ENCODE measurements around the gene RRAGB.

RRAGB gene

GRCh38 chrX:55709735-55710134 lies 7.8 kb upstream of the RRAGB start:
- ChIA-PET CTCF (no interaction called here), POLR2A (no interaction called here)
- TF ChIP-seq CTCF (IDR thresholded peaks at IDR 0.05; ENCODE audit: control extremely low read depth, extremely low read depth, low read depth, missing control alignments) = no peak
- DNase-seq (ENCODE audit: extremely low spot score) = no peak

GRCh38 chrX:55710701-55711100 lies 6.8 kb upstream of the RRAGB start:
- DNase-seq (ENCODE audit: extremely low spot score) = no peak
- TF ChIP-seq CTCF (IDR thresholded peaks at IDR 0.05; ENCODE audit: control extremely low read depth, extremely low read depth, low read depth, missing control alignments) = no peak
- POLR2A ChIA-PET = no interaction called here
- CTCF ChIA-PET = no interaction called here

GRCh38 chrX:55713631-55714030 lies 3.9 kb upstream of the RRAGB start:
- CTCF ChIA-PET = no interaction called here
- no peak for DNase-seq (ENCODE audit: extremely low spot score)

GRCh38 chrX:55714161-55714560 lies 3.4 kb upstream of the RRAGB start:
- DNase-seq (ENCODE audit: extremely low spot score) = no peak
- ChIA-PET CTCF (no interaction called here), POLR2A (no interaction called here)
- no peak for TF ChIP-seq CTCF (IDR thresholded peaks at IDR 0.05; ENCODE audit: control extremely low read depth, extremely low read depth, low read depth, missing control alignments)

More at GRCh38 chrX:55713631-55714030, 3.9 kb upstream of the RRAGB start:
- no peak for TF ChIP-seq CTCF (IDR thresholded peaks at IDR 0.05; ENCODE audit: control extremely low read depth, extremely low read depth, low read depth, missing control alignments)
- POLR2A ChIA-PET = no interaction called here

GRCh38 chrX:55715847-55716246 lies 1.7 kb upstream of the RRAGB start:
- TF ChIP-seq CTCF (IDR thresholded peaks at IDR 0.05; ENCODE audit: control extremely low read depth, extremely low read depth, low read depth, missing control alignments) = no peak
- DNase-seq (ENCODE audit: extremely low spot score) = no peak
- ChIA-PET CTCF (no interaction called here), POLR2A (no interaction called here)

- POLR2A ChIA-PET = no interaction called here
- TF ChIP-seq CTCF (IDR thresholded peaks at IDR 0.05; ENCODE audit: control extremely low read depth, extremely low read depth, low read depth, missing control alignments) = no peak
- DNase-seq (ENCODE audit: extremely low spot score) = no peak
- CTCF ChIA-PET = interaction anchor here (1.0 to 1.4 kb wide), 7 partner anchors 11 to 265 kb away, joined by 3 to 8 read pairs (median 4); partner anchors contain the start of gene MAGEH1
Observed at GRCh38 chrX:55716937-55717336, 612 bp upstream of the RRAGB start.

GRCh38 chrX:55731826-55732225 lies 14.3 kb downstream of the RRAGB start:
- ChIA-PET CTCF (interaction anchor here (1.7 kb wide), 1 partner anchor 14 kb away, joined by 5 read pairs; the partner anchor contains the start of gene RRAGB), POLR2A (no interaction called here)
- TF ChIP-seq CTCF (IDR thresholded peaks at IDR 0.05; ENCODE audit: control extremely low read depth, extremely low read depth, low read depth, missing control alignments) = no peak
- no peak for DNase-seq (ENCODE audit: extremely low spot score)

All from GM10248 (cell line).